Measurements from ENCODE around the gene FGF19. TPM values are rescaled to one million over a fixed set of nuclear protein-coding genes. Genes with fewer than 3 reads are reported as not detected.

FGF19 gene
- total and polyA plus RNA-seq, 9 of the 15 experiments (the other 6 are each of a cell fraction or from before 2014, with no cell fraction given), result 0.11 TPM; not detected in 8

- H3K4me2 ChIP-seq (ENCODE audit: insufficient read depth, low read length), result no peak overlapping the region
- 13% methylated on average over 11 of the region's 11 CpGs for WGBS (ENCODE audit: insufficient coverage, low coverage, missing lambda C conversion rate)
- no peaks in the 10 kb centered on the region for H3K9me1 ChIP-seq (ENCODE audit: control insufficient read depth, insufficient read depth, low read length)
- in situ Hi-C loops (cut with MboI) (no loop called here), intact Hi-C loops (cut with micrococcal nuclease) (no loop called here)
- H3K9ac ChIP-seq (ENCODE audit: insufficient read depth in 1 of 2, low read depth in 2 of 2, low read length in 2 of 2), result no peak overlapping the region
- H3K4me1 ChIP-seq (replicated peaks in 1 of 2; ENCODE audit: control insufficient read depth in 2 of 2, insufficient read depth in 2 of 2, low read length in 2 of 2), result peaks cover 0 to 5% of the 10 kb centered on the region in 2 experiments; a peak in 2 of 5 replicates
- H3K79me2 ChIP-seq (ENCODE audit: control insufficient read depth, insufficient read depth, low read length), result no peaks in the 10 kb centered on the region
- H3K9me3 ChIP-seq (replicated peaks; ENCODE audit: control insufficient read depth, insufficient read depth, low read depth, low read length), result no peaks in the 10 kb centered on the region
- H3K4me3 ChIP-seq, result no peak overlapping the region
- no peak overlapping the region for H2AFZ ChIP-seq (ENCODE audit: low read depth, low read length)
- CTCF ChIA-PET (ENCODE audit: low intra/inter-chr PET ratio), result no interaction called here
- no peak overlapping the region for H3K27ac ChIP-seq (ENCODE audit: extremely low read depth, low read depth, low read length)
- no peak for ATAC-seq
- H4K20me1 ChIP-seq (replicated peaks; ENCODE audit: control insufficient read depth, insufficient read depth, low read length), result peaks cover 7% of the 10 kb centered on the region; the same call in 1 of the 2 replicates
- DNase-seq (ENCODE audit: extremely low read depth in 1 of 4, low spot score in 3 of 4), result no peak
- BruUV-seq (replicated peaks), result no TSS peak
- H3K27me3 ChIP-seq (ENCODE audit: control insufficient read depth in 2 of 2, insufficient read depth in 2 of 2, low read length in 2 of 2), result peaks cover 13 to 45% of the 10 kb centered on the region in 2 experiments; a peak in 4 of 5 replicates
- POLR2A ChIA-PET, result interaction anchor here (0.6 kb wide), 2 partner anchors 96 to 1450 kb away, joined by 3 read pairs; no protein-coding TSS in a partner anchor
- H3K36me3 ChIP-seq (ENCODE audit: control insufficient read depth, insufficient read depth, low read length), result no peaks in the 10 kb centered on the region
- no peak for FAIRE-seq
- no peak for TF ChIP-seq CXXC5 (CRISPR knock-in tag; IDR thresholded peaks at IDR 0.05)
- TF ChIP-seq NCOA2 (IDR thresholded peaks at IDR 0.05; ENCODE audit: partially characterized antibody in 2 of 2), result no peak
- no peak for TF ChIP-seq ZFP36 (IDR thresholded peaks at IDR 0.05; ENCODE audit: low read depth, low read length, partially characterized antibody)
- no peak for TF ChIP-seq TBP (optimal IDR thresholded peaks at IDR 0.05; ENCODE audit: low read depth, low read length)
- TF ChIP-seq ZBTB34 (CRISPR knock-in tag; IDR thresholded peaks at IDR 0.05), result no peak
- no peak for TF ChIP-seq MECOM (CRISPR knock-in tag; IDR thresholded peaks at IDR 0.05)
- TF ChIP-seq EP400 (IDR thresholded peaks at IDR 0.05), result no peak
- no peak for TF ChIP-seq DACH1 (IDR thresholded peaks at IDR 0.05; ENCODE audit: partially characterized antibody)
- no peak for TF ChIP-seq ZNF41 (CRISPR knock-in tag; conservative IDR thresholded peaks at IDR 0.05)
- TF ChIP-seq ZBTB11 (CRISPR knock-in tag; IDR thresholded peaks at IDR 0.05), result no peak
- no peak for TF ChIP-seq ZBED1 (IDR thresholded peaks at IDR 0.05)
- no peak for TF ChIP-seq SUPT5H (IDR thresholded peaks at IDR 0.05)
- no peak for TF ChIP-seq RBM22 (IDR thresholded peaks at IDR 0.05; ENCODE audit: low read depth, low read length, poor library complexity, severe bottlenecking)
- TF ChIP-seq GTF3C2 (IDR thresholded peaks at IDR 0.05; ENCODE audit: borderline replicate concordance, extremely low read depth, insufficient read length), result no peak
Measured at GRCh38 chr11:69750108-69750850, 46.5 kb upstream of the FGF19 start.
